K562 (cell line): Measurements from ENCODE around the gene APIP. TPM values are rescaled to one million over a fixed set of nuclear protein-coding genes. Genes with fewer than 3 reads are reported as not detected.

Experiments
- ATAC-seq: fragments of 200-7000 bp; cut with Tn5 transposase; 3 replicates; pipeline ENCODE4 v1.9.1; 2020; ENCODE audit warnings: moderate library complexity
- BruUV-seq: library from RNA; stranded (reverse); fragments of 400-500 nt; replicated peaks from 2 replicates; lab custom pipeline; 2021; lab: Mats Ljungman, UMichigan
- CTCF ChIA-PET: fragments of 300-600 bp; formaldehyde crosslinking; extraction: SDS; loops from one replicate; lab custom pipeline; 2021; ENCODE audit warnings: low intra/inter-chr PET ratio; lab: Yijun Ruan, JAX
- POLR2A ChIA-PET: fragments of 300-600, 350-650 bp; sonication (Branson Sonifier 250); formaldehyde crosslinking; extraction: SDS; loops from one replicate; lab custom pipeline; 2021; ENCODE audit warnings: antibody characterized with exemption, inconsistent platforms; lab: Yijun Ruan, JAX
- DNase-seq, 4 experiments: peaks; one replicate each; pipeline versions ENCODE4 v3.0.0 to v3.0.0-alpha.2; 2011 to 2018; ENCODE audit warnings: low spot score in 3 of 4, mixed read lengths in 3 of 4; ENCODE audit errors: extremely low read depth in 1 of 4
- FAIRE-seq: peaks from 2 replicates; lab custom pipeline; 2011; peaks lifted over from hg19 to GRCh38; lab: Jason Lieb, UNC
- H2AFZ ChIP-seq: 2 replicates; pipeline ENCODE4 v1.6.0; 2011; ENCODE audit warnings: low read depth, low read length, control low read depth, inconsistent platforms
- H3K27ac ChIP-seq: fragments of 200-600 bp; 3 replicates; pipeline ENCODE4 v1.8.0; 2011; ENCODE audit warnings: low read depth, mild to moderate bottlenecking, control low read depth, inconsistent platforms, low read length, moderate library complexity, mixed read lengths; ENCODE audit errors: extremely low read depth
- H3K27me3 ChIP-seq, 2 experiments: fragments of 300-600 bp in 1 of 2; 2 replicates in 1 of 2; 3 replicates in 1 of 2; pipeline versions ENCODE4 v1.6.0 to v1.8.0; 2011; ENCODE audit warnings: inconsistent platforms in 2 of 2, low read length in 2 of 2, mild to moderate bottlenecking in 1 of 2, mixed read lengths in 1 of 2, moderate library complexity in 1 of 2; ENCODE audit not compliant: control insufficient read depth in 2 of 2, insufficient read depth in 2 of 2
- H3K36me3 ChIP-seq: fragments of 300-600 bp; 3 replicates; pipeline ENCODE4 v1.8.0; 2011; ENCODE audit warnings: mild to moderate bottlenecking, low read length, inconsistent platforms; ENCODE audit not compliant: control insufficient read depth, insufficient read depth
- H3K4me1 ChIP-seq, 2 experiments: fragments of 200-600 bp in 1 of 2; replicated peaks in 1 of 2; 2 replicates in 1 of 2; 3 replicates in 1 of 2; pipeline versions ENCODE4 v1.5.1 to v1.8.0; 2011; ENCODE audit warnings: inconsistent platforms in 2 of 2, low read length in 2 of 2, mild to moderate bottlenecking in 1 of 2, mixed read lengths in 1 of 2, moderate library complexity in 1 of 2; ENCODE audit not compliant: control insufficient read depth in 2 of 2, insufficient read depth in 2 of 2
- H3K4me2 ChIP-seq: 2 replicates; pipeline ENCODE4 v1.6.1; 2011; ENCODE audit warnings: low read length, control low read depth, inconsistent platforms, mixed read lengths; ENCODE audit not compliant: insufficient read depth
- H3K4me3 ChIP-seq: fragments of 200-600 bp; sonication (generic), shearing (Covaris generic); 2 replicates; pipeline ENCODE4 v1.5.1; 2016; ENCODE audit warnings: control low read depth, inconsistent platforms
- H3K79me2 ChIP-seq: fragments of 200-600 bp; 3 replicates; pipeline ENCODE4 v1.8.0; 2011; ENCODE audit warnings: low read length, inconsistent platforms; ENCODE audit not compliant: control insufficient read depth, insufficient read depth
- H3K9ac ChIP-seq, 2 experiments: 2 replicates each; pipeline versions ENCODE4 v1.6.0 to v1.6.1; 2011; ENCODE audit warnings: low read depth in 2 of 2, low read length in 2 of 2, control low read depth in 1 of 2, inconsistent platforms in 1 of 2, mild to moderate bottlenecking in 1 of 2, mixed read lengths in 1 of 2; ENCODE audit not compliant: insufficient read depth in 1 of 2
- H3K9me1 ChIP-seq: one replicate; pipeline ENCODE4 v1.6.0; 2011; ENCODE audit warnings: inconsistent platforms, mild to moderate bottlenecking, low read length, moderate library complexity; ENCODE audit not compliant: control insufficient read depth, insufficient read depth
- H3K9me3 ChIP-seq: replicated peaks from 2 replicates; pipeline ENCODE4 v1.5.1; 2011; ENCODE audit warnings: low read depth, low read length, inconsistent platforms; ENCODE audit not compliant: control insufficient read depth, insufficient read depth
- H4K20me1 ChIP-seq: replicated peaks from 2 replicates; pipeline ENCODE4 v1.6.1; 2011; ENCODE audit warnings: low read length, inconsistent platforms, mixed read lengths; ENCODE audit not compliant: control insufficient read depth, insufficient read depth
- CEBPB ChIP-seq: fragments of 450-650 bp; IDR thresholded peaks from 2 replicates; pipeline ENCODE4 v1.6.1; 2016; ENCODE audit warnings: missing genetic modification characterization, missing compliant biosample characterization
- CEBPG ChIP-seq, 3 experiments: fragments of 200-800 bp in 1 of 3; sonication (Bioruptor generic) in 1 of 3; sonication (generic) in 1 of 3; formaldehyde crosslinking in 1 of 3; IDR thresholded peaks in 2 of 3; conservative IDR thresholded peaks in 1 of 3; 2 replicates each; pipeline versions ENCODE4 v1.6.1 to v1.8.0; 2016 to 2022; ENCODE audit warnings: missing compliant biosample characterization in 2 of 3, missing genetic modification characterization in 2 of 3, mild to moderate bottlenecking in 1 of 3, missing genetic modification reagents in 1 of 3
- CHCHD3 ChIP-seq: fragments of 250-450 bp; sonication (Bioruptor Pico); IDR thresholded peaks from 2 replicates; pipeline ENCODE4 v2.1.2; 2022; ENCODE audit warnings: mild to moderate bottlenecking
- EGR1 ChIP-seq: fragments of 450-650 bp; conservative IDR thresholded peaks from 2 replicates; pipeline ENCODE4 v1.6.1; 2017; ENCODE audit warnings: mild to moderate bottlenecking
- FOXJ3 ChIP-seq: sonication (generic); formaldehyde crosslinking; IDR thresholded peaks from 2 replicates; pipeline ENCODE4 v1.4.0; 2020; ENCODE audit warnings: mild to moderate bottlenecking, missing genetic modification reagents
- KAT2B ChIP-seq: IDR thresholded peaks from one replicate; pipeline ENCODE4 v1.6.1; 2012; ENCODE audit warnings: low read depth, mild to moderate bottlenecking, control low read depth, inconsistent platforms, low read length, moderate library complexity
- NCOA2 ChIP-seq, 2 experiments: fragments of 450-650 bp; IDR thresholded peaks; 2 replicates each; pipeline ENCODE4 v1.6.1; 2018; ENCODE audit warnings: mild to moderate bottlenecking in 2 of 2, moderate library complexity in 1 of 2; ENCODE audit not compliant: partially characterized antibody in 2 of 2
- SAP30 ChIP-seq: fragments of 200-600 bp; sonication (generic); IDR thresholded peaks from 2 replicates; pipeline ENCODE4 v1.6.1; 2012; ENCODE audit warnings: borderline replicate concordance, low read depth, mild to moderate bottlenecking, moderate library complexity, low read length, control low read depth, inconsistent platforms; ENCODE audit not compliant: insufficient read depth, poor library complexity, severe bottlenecking
- SRF ChIP-seq, 2 experiments: fragments of 250-450, 450-650 bp in 1 of 2; sonication (Bioruptor Pico) in 1 of 2; sonication (generic) in 1 of 2; formaldehyde crosslinking; IDR thresholded peaks; 2 replicates each; pipeline versions ENCODE4 v1.5.0 to v1.5.1; 2020 to 2022; ENCODE audit warnings: mild to moderate bottlenecking in 1 of 2, missing genetic modification reagents in 1 of 2
- SUPT5H ChIP-seq: fragments of 450-650 bp; IDR thresholded peaks from 2 replicates; pipeline ENCODE4 v1.6.1; 2016
- TFAM ChIP-seq: fragments of 250-450 bp; sonication (Bioruptor Pico); conservative IDR thresholded peaks from 2 replicates; pipeline ENCODE4 v1.5.0; 2021; ENCODE audit warnings: mild to moderate bottlenecking, moderate library complexity
- WGBS: fragments of 100-300 bp; shearing (Covaris generic); methylation state at CpG from one replicate; pipeline ENCODE4 v1.1.6; 2016; ENCODE audit warnings: low coverage, mixed read lengths; ENCODE audit not compliant: insufficient coverage; ENCODE audit errors: missing lambda C conversion rate; 5-methylcytosine and 5-hydroxymethylcytosine counted together
- in situ Hi-C: fragments of 300-500 bp; cut with MboI; formaldehyde crosslinking; loops from 4 replicates; pipeline ENCODE4 v1.15.0; 2018; ENCODE audit warnings: inconsistent platforms, mixed read lengths
- intact Hi-C: fragments of 100-400 bp; cut with micrococcal nuclease; formaldehyde crosslinking; loops from 2 replicates; pipeline ENCODE4 v1.14.2; 2022
- polyA plus RNA-seq, 8 experiments: library from polyadenylated mRNA; depleted of rRNA in 4 of 8; stranded (reverse) in 5 of 8; unstranded in 3 of 8; fragments of >200 nt; fragmentation: Nextera tagmentation in 2 of 8; fragmentation: Illumina TruSeq in 1 of 8; extraction: Ambion mirVana in 2 of 8; extraction: Trizol in 1 of 8; gene quantifications; 2 replicates each; pipeline versions ENCODE4 v1.2.1 to v1.2.3, GENCODE V29; 2011 to 2014; ENCODE audit warnings: inconsistent platforms in 1 of 8, missing spikeins in 1 of 8
- total RNA-seq, 7 experiments: library from RNA; depleted of rRNA in 6 of 7; stranded (reverse); fragments of >200 nt in 6 of 7; fragmentation: Illumina TruSeq in 2 of 7; extraction: Trizol in 2 of 7; gene quantifications; 2 replicates each; pipeline versions ENCODE4 v1.2.1 to v1.2.3, GENCODE V29; 2011 to 2021; ENCODE audit warnings: low replicate concordance in 1 of 7

The APIP gene
- total and polyA plus RNA-seq, 9 of the 15 experiments (the other 6 are each of a cell fraction or from before 2014, with no cell fraction given), result 63.7 to 110 (median 82.8) TPM

DNA sequence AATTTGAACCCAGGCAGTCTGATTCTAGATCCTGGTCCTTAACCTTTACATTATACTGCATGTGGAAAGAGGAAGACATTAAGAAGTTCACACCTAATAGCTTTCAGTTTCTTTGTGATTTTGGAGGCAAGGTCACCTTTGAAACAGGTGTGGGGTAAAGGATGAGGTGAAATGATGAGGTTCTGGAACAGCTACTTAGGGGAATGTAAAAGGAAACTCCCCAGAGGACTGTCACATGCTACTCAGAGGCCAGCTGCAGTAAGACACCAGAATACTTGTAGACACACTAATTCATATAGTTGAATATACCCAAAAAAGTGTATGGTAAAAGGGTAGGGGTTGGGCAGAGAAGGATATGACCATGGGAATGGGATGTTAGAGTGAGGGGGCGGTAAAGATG lies 5.4 kb downstream of the APIP start:
- no peak overlapping the region for H3K4me2 ChIP-seq

DNA sequence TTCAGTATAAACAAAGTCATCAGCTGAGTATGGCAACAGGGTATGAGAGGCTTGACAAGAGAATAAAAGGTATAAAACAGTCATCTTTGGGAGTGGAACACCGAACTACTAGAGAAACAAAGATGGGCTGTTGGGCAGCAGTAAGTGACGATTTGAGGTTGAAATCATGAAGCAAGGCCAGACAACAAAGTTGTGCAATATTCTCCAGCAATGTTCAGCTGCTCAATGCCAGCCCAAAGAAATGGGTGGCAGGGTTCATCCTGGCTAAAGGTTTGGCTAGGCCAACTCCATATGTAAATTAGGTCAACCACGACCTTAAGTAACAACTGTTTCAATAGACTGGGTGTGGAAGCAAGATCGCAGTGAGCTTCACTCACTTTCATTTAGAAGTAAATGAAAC lies 6.2 kb downstream of the APIP start:
- no peak for DNase-seq
- BruUV-seq, result no TSS peak
- Histone ChIP-seq H4K20me1 (peaks cover 6% of the 10 kb centered on the region), H3K9me1 (no peaks in the 10 kb centered on the region), H2AFZ (no peak overlapping the region), H3K9me3 (peaks cover 3% of the 10 kb centered on the region; the same call in 1 of the 2 replicates), H3K4me3 (no peak overlapping the region), H3K27me3 (no peaks in the 10 kb centered on the region), H3K4me1 (peaks cover 5 to 13% of the 10 kb centered on the region in 2 experiments; a peak in 4 of 5 replicates), H3K4me2 (no peak overlapping the region), H3K9ac (no peak overlapping the region), H3K79me2 (peaks cover 75% of the 10 kb centered on the region), H3K36me3 (peaks cover 33% of the 10 kb centered on the region), H3K27ac (no peak overlapping the region)
- POLR2A ChIA-PET, result interaction anchor here (1.7 kb wide), 1 partner anchor 11 kb away, joined by 4 read pairs; no protein-coding TSS in a partner anchor
- in situ Hi-C loops (no loop called here), intact Hi-C loops (no loop called here)
- CTCF ChIA-PET, result no interaction called here
- no peak for TF ChIP-seq CHCHD3 (CRISPR knock-in tag)
- peak; percentile 77 for TF ChIP-seq CEBPB (tag)
- TF ChIP-seq SUPT5H, result no peak
- TF ChIP-seq NCOA2 (IDR thresholded peaks at IDR 0.05; ENCODE audit: partially characterized antibody in 2 of 2), result no peak
- no peak for TF ChIP-seq FOXJ3 (CRISPR knock-in tag)
- TF ChIP-seq SRF (CRISPR knock-in tag; IDR thresholded peaks at IDR 0.05), result no peak
- TF ChIP-seq CEBPG (CRISPR knock-in tag; IDR thresholded peaks at IDR 0.05), result no peak
- peak in 1 of 2 experiments; percentile 62; a peak in 2 of 4 replicates for TF ChIP-seq CEBPG (tag; conservative IDR thresholded peaks at IDR 0.05 in 1 of 2, IDR thresholded peaks at IDR 0.05 in 1 of 2)
- no peak for TF ChIP-seq TFAM (CRISPR knock-in tag)
- no peak for TF ChIP-seq SAP30
- FAIRE-seq, result no peak
- 72% methylated on average over 4 of the region's 4 CpGs for WGBS
- no peak for ATAC-seq

More for the DNA sequence above, 5.4 kb downstream of the APIP start:
- Histone ChIP-seq H3K4me3 (no peak overlapping the region), H3K4me1 (peaks cover 6 to 15% of the 10 kb centered on the region in 2 experiments; a peak in 4 of 5 replicates), H2AFZ (no peak overlapping the region), H3K9me1 (no peaks in the 10 kb centered on the region), H3K27me3 (no peaks in the 10 kb centered on the region), H3K9me3 (peaks cover 3% of the 10 kb centered on the region; the same call in 1 of the 2 replicates), H3K27ac (no peak overlapping the region), H3K79me2 (peaks cover 78% of the 10 kb centered on the region), H4K20me1 (peaks cover 6% of the 10 kb centered on the region), H3K36me3 (peaks cover 33% of the 10 kb centered on the region), H3K9ac (no peak overlapping the region)
- no TSS peak for BruUV-seq
- TF ChIP-seq KAT2B, result no peak
- TF ChIP-seq EGR1, result peak; percentile 35; the same call in 1 of the 2 replicates
- ChIA-PET CTCF (no interaction called here), POLR2A (interaction anchor here (1.7 kb wide), 1 partner anchor 12 kb away, joined by 4 read pairs; no protein-coding TSS in a partner anchor)
- ATAC-seq, result no peak
- 85% methylated on average over 1 of the region's 1 CpG for WGBS
- no peak for FAIRE-seq
- intact Hi-C loops (no loop called here), in situ Hi-C loops (no loop called here)
- no peak for DNase-seq
